Measurements from ENCODE around the gene YY1AP1.

DNA sequence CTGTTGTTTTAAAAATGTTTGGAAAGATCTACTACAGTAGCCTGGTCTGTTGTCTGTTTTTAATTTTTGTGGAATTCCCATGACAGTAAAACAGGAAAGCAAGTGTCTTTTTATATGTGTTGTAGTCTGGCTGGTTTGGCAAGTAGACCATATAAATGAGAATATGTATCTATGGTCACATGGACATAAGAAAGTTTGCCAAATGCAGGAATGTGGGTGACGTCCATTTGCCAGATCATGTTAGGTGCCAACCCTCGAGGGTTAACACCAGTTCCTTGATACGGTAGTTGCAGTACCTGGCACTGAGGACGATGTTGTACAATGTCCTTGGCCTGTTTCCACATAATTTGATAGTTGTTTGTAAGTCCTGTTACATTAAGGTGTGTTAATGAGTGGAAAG lies 6.5 kb upstream of the YY1AP1 start:
- TF ChIP-seq, protein P1, sequence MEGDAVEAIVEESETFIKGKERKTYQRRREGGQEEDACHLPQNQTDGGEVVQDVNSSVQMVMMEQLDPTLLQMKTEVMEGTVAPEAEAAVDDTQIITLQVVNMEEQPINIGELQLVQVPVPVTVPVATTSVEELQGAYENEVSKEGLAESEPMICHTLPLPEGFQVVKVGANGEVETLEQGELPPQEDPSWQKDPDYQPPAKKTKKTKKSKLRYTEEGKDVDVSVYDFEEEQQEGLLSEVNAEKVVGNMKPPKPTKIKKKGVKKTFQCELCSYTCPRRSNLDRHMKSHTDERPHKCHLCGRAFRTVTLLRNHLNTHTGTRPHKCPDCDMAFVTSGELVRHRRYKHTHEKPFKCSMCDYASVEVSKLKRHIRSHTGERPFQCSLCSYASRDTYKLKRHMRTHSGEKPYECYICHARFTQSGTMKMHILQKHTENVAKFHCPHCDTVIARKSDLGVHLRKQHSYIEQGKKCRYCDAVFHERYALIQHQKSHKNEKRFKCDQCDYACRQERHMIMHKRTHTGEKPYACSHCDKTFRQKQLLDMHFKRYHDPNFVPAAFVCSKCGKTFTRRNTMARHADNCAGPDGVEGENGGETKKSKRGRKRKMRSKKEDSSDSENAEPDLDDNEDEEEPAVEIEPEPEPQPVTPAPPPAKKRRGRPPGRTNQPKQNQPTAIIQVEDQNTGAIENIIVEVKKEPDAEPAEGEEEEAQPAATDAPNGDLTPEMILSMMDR (conservative IDR thresholded peaks at IDR 0.05; ENCODE audit: low read depth, low read length) = no peak
- TF ChIP-seq EZH2 (IDR thresholded peaks at IDR 0.05; ENCODE audit: borderline replicate concordance, low read depth, low read length, poor library complexity, severe bottlenecking) = no peak

All from A673 (cell line).